Measurements from ENCODE around the gene MACROD2.

MACROD2 gene

GRCh38 chr20:15336011-15336410 is 1340.7 kb downstream of the MACROD2 start:
- TF ChIP-seq BACH2 (CRISPR knock-in tag; IDR thresholded peaks at IDR 0.05; ENCODE audit: borderline replicate concordance) (no peak), TCF4 (CRISPR knock-in tag; IDR thresholded peaks at IDR 0.05; ENCODE audit: borderline replicate concordance) (no peak)
- no peak for ATAC-seq

DNA sequence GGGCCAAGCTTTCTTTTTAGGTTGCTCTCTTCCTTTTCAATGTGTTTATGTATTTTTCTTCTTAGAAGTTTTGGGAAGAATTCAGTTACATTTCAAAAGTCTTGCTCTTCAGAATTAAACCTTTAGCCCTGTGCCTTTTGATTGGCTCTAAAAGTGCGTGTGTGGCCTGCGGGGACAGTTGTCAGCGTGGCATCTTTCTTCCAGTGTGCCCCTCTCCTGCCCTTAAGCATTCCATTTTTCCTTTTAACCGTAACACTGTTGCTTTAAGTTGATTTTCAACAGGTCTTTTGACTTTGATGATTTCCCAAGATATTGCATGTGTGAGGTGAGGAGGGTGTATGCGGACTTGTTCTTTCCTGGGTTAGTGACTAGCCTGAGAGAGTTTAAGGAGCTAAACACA is 1341.2 kb downstream of the MACROD2 start:
- ATAC-seq: no peak
- TF ChIP-seq, protein P1, sequence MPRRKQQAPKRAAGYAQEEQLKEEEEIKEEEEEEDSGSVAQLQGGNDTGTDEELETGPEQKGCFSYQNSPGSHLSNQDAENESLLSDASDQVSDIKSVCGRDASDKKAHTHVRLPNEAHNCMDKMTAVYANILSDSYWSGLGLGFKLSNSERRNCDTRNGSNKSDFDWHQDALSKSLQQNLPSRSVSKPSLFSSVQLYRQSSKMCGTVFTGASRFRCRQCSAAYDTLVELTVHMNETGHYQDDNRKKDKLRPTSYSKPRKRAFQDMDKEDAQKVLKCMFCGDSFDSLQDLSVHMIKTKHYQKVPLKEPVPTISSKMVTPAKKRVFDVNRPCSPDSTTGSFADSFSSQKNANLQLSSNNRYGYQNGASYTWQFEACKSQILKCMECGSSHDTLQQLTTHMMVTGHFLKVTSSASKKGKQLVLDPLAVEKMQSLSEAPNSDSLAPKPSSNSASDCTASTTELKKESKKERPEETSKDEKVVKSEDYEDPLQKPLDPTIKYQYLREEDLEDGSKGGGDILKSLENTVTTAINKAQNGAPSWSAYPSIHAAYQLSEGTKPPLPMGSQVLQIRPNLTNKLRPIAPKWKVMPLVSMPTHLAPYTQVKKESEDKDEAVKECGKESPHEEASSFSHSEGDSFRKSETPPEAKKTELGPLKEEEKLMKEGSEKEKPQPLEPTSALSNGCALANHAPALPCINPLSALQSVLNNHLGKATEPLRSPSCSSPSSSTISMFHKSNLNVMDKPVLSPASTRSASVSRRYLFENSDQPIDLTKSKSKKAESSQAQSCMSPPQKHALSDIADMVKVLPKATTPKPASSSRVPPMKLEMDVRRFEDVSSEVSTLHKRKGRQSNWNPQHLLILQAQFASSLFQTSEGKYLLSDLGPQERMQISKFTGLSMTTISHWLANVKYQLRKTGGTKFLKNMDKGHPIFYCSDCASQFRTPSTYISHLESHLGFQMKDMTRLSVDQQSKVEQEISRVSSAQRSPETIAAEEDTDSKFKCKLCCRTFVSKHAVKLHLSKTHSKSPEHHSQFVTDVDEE (CRISPR knock-in tag; IDR thresholded peaks at IDR 0.05): no peak
- TF ChIP-seq BACH2 (CRISPR knock-in tag; IDR thresholded peaks at IDR 0.05; ENCODE audit: borderline replicate concordance): no peak
- TF ChIP-seq, protein P2, sequence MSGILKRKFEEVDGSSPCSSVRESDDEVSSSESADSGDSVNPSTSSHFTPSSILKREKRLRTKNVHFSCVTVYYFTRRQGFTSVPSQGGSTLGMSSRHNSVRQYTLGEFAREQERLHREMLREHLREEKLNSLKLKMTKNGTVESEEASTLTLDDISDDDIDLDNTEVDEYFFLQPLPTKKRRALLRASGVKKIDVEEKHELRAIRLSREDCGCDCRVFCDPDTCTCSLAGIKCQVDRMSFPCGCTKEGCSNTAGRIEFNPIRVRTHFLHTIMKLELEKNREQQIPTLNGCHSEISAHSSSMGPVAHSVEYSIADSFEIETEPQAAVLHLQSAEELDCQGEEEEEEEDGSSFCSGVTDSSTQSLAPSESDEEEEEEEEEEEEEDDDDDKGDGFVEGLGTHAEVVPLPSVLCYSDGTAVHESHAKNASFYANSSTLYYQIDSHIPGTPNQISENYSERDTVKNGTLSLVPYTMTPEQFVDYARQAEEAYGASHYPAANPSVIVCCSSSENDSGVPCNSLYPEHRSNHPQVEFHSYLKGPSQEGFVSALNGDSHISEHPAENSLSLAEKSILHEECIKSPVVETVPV (CRISPR knock-in tag; IDR thresholded peaks at IDR 0.05): no peak
- no peak for TF ChIP-seq GLIS3 (CRISPR knock-in tag; IDR thresholded peaks at IDR 0.05)
- TF ChIP-seq ZFP3 (CRISPR knock-in tag; IDR thresholded peaks at IDR 0.05): no peak
- no peak for TF ChIP-seq ISL1 (CRISPR knock-in tag; IDR thresholded peaks at IDR 0.05)
- TF ChIP-seq ZNF8 (CRISPR knock-in tag; IDR thresholded peaks at IDR 0.05): no peak
- no peak for TF ChIP-seq PPARA (CRISPR knock-in tag; IDR thresholded peaks at IDR 0.05; ENCODE audit: borderline replicate concordance)
- no peak for TF ChIP-seq RARB (CRISPR knock-in tag; IDR thresholded peaks at IDR 0.05)
- no peak for TF ChIP-seq ZNF565 (CRISPR knock-in tag; conservative IDR thresholded peaks at IDR 0.05; ENCODE audit: low read depth)
- TF ChIP-seq ZC3H10 (CRISPR knock-in tag; IDR thresholded peaks at IDR 0.05): no peak
- no peak for TF ChIP-seq CREB5 (CRISPR knock-in tag; IDR thresholded peaks at IDR 0.05; ENCODE audit: low read depth)
- TF ChIP-seq CSDC2 (CRISPR knock-in tag; IDR thresholded peaks at IDR 0.05): no peak
- no peak for TF ChIP-seq ESRRG (CRISPR knock-in tag; IDR thresholded peaks at IDR 0.05)

DNA sequence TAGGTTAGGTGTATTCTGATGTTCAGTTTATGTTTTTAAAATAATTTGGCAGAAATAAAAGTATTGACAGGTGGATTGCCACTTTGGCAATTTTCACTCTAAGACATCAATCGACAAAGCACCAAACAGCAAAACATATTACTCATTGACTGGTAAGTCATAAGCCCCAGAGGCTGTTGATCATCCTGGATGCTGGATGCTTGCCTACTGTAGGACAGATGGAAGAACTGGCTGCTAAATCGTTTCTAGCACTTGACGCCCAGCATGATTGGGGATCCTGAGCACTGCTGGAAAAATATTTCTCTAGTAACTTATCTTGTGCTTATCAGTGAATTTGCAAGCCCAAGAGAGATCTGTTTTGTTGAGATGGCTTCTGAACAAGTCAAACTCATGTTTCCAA is 1343.9 kb downstream of the MACROD2 start:
- ATAC-seq: no peak
- TF ChIP-seq GLIS3 (CRISPR knock-in tag; IDR thresholded peaks at IDR 0.05) (no peak), RARB (CRISPR knock-in tag; IDR thresholded peaks at IDR 0.05) (no peak), OSR1 (CRISPR knock-in tag; IDR thresholded peaks at IDR 0.05) (no peak), TOX (CRISPR knock-in tag; IDR thresholded peaks at IDR 0.05; ENCODE audit: borderline replicate concordance) (no peak), TCF4 (CRISPR knock-in tag; IDR thresholded peaks at IDR 0.05; ENCODE audit: borderline replicate concordance) (no peak), ESRRG (CRISPR knock-in tag; IDR thresholded peaks at IDR 0.05) (no peak), ISL1 (CRISPR knock-in tag; IDR thresholded peaks at IDR 0.05) (no peak), ARNTL (CRISPR knock-in tag; IDR thresholded peaks at IDR 0.05; ENCODE audit: borderline replicate concordance, low read depth) (no peak), SNAI2 (CRISPR knock-in tag; IDR thresholded peaks at IDR 0.05) (no peak), BACH2 (CRISPR knock-in tag; IDR thresholded peaks at IDR 0.05; ENCODE audit: borderline replicate concordance) (no peak), ZFP30 (CRISPR knock-in tag; IDR thresholded peaks at IDR 0.05) (no peak), PATZ1 (CRISPR knock-in tag; IDR thresholded peaks at IDR 0.05; ENCODE audit: borderline replicate concordance) (no peak), ZNF565 (CRISPR knock-in tag; conservative IDR thresholded peaks at IDR 0.05; ENCODE audit: low read depth) (no peak), CREB5 (CRISPR knock-in tag; IDR thresholded peaks at IDR 0.05; ENCODE audit: low read depth) (no peak), ZNF70 (CRISPR knock-in tag; IDR thresholded peaks at IDR 0.05) (no peak)
- TF ChIP-seq, protein P1 (CRISPR knock-in tag; IDR thresholded peaks at IDR 0.05): no peak
- TF ChIP-seq, protein P3, sequence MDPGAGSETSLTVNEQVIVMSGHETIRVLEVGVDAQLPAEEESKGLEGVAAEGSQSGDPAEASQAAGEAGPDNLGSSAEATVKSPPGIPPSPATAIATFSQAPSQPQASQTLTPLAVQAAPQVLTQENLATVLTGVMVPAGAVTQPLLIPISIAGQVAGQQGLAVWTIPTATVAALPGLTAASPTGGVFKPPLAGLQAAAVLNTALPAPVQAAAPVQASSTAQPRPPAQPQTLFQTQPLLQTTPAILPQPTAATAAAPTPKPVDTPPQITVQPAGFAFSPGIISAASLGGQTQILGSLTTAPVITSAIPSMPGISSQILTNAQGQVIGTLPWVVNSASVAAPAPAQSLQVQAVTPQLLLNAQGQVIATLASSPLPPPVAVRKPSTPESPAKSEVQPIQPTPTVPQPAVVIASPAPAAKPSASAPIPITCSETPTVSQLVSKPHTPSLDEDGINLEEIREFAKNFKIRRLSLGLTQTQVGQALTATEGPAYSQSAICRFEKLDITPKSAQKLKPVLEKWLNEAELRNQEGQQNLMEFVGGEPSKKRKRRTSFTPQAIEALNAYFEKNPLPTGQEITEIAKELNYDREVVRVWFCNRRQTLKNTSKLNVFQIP (CRISPR knock-in tag; IDR thresholded peaks at IDR 0.05; ENCODE audit: borderline replicate concordance, low read depth): no peak
- TF ChIP-seq, protein P2 (CRISPR knock-in tag; IDR thresholded peaks at IDR 0.05): no peak
